ENCODE results near the gene CSMD2.

The CSMD2 gene

DNA sequence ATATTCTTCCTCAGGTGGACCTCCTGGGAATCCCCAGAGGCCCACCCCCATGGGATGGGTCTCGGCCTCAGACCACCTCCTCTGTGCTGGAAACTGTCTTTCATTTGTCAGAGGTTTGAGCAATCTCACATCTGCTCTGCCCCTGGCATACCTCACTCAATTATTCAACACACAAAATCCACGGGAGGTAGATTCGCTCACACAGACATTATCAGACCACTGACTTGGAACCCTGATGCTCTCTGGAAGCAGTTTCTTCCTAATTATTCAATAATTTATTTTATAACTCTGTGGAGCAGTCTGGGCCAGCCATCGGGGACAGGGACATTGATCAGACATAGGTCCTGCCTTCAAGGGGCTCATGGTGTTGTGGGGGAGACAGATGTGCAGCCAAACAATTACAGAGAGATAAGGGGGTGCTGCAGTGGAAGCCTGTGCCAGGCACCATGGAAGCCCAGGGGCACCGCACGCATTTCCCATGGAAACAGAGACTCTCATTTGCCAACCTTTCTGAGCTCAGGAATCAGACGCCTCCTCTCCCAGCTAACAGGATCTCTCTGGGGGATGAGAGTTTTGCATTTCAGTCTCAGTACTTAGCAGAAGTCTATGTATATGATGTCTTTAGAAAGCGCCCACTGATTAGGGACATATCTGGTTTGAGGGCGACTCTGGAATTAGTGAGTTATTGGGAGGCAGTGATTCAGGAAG is 204.7 kb downstream of the CSMD2 start:
- FAIRE-seq = no peak

DNA sequence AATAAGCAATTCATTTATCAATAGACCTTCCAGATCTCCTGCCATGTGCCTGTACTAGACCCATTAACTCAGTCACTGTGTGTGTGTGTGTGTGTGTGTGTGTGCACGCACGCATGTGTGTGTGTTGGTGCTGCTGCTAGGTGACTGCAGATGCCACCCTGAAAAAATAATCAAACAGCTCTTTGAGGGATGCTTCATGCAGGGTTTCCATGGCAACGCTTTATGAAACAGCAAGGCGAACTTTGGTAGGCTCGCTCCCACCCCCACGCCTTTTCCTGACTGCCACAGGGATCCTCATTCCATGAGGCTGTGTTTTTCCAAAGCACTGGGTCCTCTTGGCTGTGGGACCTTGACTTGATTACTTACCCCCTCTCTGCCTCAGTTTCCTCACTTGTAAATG is 207.2 kb downstream of the CSMD2 start:
- no peak for FAIRE-seq

DNA sequence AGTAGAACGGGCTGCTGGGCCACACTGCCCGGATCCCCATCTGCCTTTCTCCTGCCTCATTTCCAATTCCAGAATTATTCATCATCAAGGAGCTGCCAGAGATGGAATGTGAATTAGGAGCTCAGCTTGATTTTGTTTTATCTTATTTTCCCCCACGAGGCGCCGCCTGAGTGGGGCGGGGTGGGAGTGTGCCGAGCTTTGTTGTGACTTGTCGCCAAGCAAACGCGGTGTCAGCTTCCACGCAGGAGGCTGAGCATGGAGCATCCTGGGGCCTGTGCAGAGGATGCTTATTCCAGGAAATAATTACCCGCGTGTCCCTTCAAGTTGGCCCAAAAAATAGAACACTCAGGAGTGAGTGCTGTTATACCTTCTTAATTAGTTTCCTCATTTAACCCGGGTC is 209.9 kb downstream of the CSMD2 start:
- no peak for FAIRE-seq

DNA sequence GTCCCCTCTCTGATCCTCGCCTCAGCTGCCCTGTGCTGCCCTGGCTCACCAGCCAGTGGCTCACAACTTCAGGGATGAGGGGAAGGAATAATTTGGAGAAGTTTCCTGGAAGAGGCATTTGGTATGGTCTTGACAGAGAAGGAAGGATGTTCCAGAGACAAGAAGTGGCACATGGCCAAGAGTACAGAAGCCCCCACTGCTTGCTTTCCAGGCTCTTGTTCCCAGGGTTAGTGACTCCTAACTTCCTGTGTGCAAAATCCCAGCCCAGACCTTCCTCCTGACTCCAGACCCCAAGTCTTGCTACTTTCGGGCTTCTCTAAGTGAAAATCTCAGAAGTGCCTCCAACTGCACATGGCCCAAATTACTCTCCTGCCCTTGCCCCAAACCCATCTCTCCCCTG is 215.5 kb downstream of the CSMD2 start:
- no peak for FAIRE-seq

DNA sequence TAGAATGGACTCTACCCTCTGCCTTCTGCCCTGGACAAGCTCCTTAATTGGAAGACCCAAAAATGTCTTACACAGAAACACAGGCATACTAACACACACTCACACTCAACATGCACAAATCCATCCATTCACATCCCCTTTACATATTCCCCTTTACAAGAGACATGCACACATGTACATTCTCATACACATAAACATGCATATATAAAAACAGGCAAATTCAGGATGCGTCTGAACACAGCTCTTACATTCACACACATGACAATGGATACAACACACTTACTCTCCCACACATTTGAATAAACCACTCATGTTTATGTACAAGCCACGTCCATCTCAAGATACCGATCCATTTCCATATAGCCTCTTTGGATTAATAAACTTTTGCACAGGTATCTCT is 216.7 kb downstream of the CSMD2 start:
- no peak for FAIRE-seq

DNA sequence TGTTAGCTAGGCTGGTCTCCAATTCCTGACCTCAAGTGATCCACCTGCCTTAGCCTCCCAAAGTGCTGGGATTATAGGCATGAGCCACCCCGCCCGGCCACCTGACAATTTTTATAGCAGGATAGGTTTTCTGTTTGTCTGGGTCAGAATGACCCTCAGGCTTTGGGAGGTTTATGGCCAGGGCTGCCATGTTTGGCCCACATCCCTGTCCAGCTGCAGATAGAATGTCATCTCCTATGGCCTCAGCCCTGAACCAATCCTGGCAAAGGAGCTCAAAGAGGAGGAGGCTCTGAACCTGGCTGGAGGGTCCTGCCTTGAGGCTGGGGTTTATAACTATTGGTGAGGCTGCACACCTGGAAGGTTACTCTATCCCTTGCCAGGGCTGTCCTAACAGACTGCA is 218.2 kb downstream of the CSMD2 start:
- FAIRE-seq = no peak

DNA sequence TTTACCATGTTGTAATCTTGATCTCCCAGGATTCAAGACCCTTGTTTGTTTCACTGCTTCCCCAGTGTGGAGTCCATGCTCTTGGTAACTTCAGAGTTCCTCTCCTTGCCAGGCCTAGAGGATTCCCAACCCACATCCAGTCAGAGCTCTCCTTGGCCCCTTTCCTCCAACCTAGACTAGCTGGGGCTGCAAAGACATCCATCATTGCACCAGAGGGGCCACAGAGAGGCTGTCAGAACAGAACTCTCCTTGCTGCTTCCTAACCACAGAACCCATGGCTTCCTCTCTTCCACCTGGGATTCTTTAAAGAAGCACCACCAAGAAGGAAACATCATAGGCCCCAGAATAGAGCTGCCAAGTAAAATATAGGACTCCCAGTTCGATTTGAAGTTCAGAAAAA is 220.2 kb downstream of the CSMD2 start:
- no peak for FAIRE-seq

DNA sequence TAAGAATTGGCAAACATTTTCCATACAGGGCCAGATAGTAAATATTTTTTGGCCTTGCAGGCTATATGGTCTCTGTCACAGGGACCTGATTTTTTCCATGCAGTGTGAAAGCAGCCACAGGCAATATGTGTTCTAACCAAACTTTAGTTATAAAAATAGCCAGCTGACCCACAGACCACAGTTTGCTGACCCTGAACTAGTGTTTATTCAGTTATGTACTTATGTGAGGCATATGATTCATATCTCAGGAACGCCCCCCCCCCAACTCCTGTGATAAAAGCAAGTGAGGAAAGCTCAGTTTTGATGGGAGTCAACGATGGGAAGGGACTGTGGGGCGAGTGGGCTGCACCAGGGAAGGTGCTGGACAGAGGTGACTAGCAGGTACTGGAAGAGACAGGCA is 221.1 kb downstream of the CSMD2 start:
- FAIRE-seq = no peak

DNA sequence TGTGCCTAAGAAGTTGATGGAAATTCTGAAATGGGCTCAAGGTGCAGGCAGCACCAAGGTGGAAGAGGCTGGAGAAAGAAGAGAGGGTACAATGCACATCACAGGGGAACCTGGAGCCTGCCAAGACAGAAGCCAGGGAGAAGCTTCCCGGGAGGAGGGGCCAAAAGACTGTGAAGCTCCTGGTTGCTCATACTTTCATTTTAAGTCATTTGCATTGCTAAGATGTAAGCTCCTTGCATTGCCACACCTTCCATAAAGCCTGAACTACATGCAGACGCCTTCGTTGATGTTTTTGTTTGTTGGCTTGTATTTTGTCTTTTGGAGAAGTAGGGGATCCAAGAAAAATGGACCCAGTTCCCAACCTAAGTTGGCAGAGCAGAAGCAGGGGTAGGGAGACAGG is 232.2 kb downstream of the CSMD2 start:
- no peak for FAIRE-seq

DNA sequence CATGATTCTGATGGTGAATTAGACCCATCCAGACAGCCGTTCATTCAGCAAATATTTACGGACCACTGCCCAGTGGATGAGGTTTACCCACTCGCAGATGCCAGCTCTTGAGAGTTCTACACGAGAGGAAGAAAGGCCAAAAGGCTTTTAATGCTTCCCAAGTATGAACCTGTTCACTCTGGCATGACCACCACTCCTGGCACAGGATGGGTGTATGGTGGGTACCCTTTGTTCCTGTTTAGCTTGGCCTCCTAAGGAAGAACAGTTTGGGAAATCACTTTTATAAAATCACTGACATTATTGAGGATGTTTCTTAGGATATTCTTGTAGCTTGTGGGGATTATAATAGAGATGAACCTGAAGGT is 233.9 kb downstream of the CSMD2 start:
- no peak for FAIRE-seq

DNA sequence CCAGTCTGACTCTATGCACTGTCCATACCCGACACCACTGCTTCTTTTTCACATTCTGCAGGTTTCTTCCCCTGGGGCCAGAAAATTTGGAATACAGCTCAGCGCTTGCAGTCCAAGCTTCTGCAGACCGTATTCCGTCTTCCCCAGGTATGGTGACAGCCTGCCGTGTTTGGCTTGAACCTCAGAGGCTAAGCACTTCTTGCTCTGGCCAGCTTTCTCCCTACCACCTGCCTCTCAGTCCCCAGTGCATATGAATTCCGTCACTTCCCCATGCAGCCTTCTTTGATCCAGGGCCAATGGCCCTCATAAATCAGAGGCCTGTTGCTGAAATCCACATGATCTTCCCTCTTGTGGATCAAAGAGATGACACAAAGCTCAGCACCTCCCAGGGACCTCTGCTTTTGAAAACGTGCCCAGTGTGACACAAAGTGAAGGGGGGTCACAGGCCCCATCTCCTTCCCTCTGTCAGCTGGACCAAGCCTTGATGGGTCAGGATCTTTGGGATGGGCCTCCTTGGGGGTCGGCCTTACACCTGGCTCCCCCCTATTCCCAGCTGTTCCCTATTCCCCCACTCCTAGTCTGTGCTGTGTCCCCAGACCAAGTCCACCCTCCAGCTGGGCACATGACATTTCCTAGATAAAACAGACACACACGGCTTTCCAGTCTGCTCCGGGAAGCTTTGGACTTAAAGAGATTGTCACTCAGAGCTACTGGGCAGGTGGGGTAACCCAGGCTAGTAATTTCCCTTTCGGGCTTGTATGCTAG is 234.5 kb downstream of the CSMD2 start:
- no peak for FAIRE-seq

DNA sequence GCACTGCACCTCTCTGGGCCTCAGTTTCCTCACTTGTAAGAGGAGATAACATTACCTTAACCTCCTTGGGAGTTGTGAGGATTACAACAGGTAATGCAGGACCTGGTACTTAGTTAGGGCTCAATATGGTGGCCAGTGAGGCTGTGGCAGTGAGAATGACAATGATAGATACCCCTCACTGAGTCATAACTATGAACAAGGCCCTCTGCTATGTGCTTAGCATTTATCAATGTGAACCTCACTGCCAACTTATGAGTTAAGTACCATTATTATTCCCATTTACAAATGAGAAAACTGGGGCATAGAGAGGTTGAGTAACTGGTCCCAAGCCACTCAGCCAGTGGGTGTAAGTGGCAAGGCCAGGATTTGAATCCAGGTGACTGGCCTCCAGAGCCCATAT is 236.8 kb downstream of the CSMD2 start:
- FAIRE-seq = no peak

DNA sequence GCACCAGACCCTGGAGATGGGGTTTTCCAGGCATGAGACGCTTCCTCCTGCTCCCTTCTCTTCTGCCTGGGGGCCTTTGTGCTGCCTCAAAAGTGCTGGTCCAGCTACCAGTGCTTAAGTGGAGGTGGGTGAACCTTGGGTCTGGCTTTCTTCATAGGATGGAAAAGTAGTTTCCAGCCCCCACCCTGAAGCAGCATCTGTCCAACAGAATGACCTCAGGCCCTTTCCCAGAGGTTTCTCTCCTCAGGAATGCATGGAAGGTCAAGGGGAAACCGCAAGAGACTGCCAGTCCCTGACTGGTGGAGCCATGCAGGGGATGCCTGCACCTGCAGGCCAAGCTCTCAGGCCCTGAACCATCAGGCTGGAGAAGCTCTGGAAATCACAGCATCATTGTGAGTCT is 237.3 kb downstream of the CSMD2 start:
- FAIRE-seq = no peak

DNA sequence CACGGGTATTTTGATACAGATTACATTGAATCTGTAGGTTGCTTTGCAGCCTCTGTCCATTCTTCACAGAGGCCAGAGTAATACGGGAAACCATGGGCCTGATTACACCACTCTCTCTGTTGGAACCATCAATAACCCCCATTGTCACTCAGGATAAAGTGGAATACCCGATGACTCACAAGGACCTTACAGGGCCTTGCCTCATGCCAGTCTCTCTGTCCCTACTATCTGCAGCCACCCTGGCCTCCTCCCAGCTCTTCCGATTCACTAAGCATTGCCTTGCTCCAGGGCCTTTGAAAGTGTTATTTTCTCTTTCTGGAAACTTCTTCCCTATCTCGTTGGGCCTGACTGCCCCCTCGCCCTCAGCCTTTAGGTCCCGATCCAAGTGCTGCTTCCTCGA is 239.4 kb downstream of the CSMD2 start:
- FAIRE-seq = no peak

DNA sequence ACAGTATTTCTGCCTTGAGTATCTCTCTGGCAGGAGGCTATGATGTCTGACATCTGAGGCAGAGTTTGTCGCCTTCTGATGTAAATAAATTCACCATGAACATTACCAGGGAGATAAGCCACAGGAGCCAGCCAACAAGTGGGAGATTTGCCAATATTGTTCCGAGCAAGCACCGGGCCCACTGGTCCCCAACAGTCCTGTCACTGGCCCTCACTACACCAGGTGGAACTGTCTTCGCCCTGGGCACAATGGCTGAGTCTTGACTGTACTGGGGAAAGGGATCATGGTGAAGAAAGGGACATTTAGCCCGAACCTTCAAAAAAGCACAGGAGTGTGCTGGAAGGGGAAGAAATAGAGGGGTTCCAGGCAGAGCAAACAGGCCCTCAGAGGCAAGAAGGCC is 243.7 kb downstream of the CSMD2 start:
- FAIRE-seq = no peak

DNA sequence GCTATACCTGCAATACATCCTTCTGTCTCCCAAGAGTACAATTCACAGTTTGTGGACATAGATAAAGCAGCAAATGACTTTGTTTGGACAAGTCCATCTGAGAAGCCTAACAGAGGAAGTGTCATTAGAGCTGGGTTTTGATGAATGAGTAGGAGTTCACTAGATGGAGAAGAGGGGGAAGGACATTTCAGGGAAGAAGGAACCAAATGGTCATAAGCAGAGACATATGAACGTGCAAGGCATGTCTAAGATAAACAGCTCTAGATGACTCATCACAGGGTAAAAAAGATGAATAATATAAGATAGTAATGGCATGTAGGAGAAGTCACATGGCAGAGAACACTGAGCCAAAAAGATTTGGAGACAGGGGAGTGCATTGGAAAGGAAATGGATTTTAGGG is 246.7 kb downstream of the CSMD2 start:
- no peak for FAIRE-seq

DNA sequence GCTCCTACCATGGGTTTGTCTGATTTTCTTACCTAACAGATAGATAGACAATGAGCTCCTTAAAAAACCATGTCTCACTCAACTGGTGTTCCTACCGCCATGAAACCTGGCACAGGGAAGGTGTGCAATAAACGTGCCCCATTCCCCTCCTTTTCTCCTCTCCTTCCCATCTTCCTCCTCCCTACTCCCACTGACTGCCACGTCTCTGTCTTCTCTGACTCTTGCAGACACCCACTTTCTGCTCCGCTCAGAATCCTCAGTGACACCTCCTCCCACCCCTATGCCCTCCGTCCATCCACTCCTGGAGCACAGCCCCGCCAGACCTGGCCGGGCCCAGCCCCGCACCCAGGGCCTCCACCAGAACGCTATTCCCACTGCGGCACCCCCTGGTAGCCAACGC is 248.2 kb downstream of the CSMD2 start:
- no peak for FAIRE-seq

DNA sequence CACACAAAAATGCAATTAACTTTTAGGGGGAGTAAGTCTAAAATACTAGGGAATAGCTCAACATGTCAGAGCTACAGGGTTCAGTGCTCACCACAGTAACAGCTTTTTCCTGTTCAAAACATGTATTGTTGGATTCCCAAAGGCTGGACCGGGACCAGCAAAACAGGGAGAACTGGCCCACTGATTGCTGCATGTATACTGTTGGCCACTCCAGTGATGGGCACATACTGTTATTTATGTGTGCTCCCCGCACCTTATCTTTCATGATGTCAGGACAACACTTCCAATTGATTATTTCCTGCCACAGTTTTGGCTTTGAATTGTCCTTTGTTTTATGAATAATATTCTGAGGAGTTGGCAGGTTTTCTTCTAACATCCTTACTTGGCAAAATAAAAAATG is 250.5 kb downstream of the CSMD2 start:
- no peak for FAIRE-seq

DNA sequence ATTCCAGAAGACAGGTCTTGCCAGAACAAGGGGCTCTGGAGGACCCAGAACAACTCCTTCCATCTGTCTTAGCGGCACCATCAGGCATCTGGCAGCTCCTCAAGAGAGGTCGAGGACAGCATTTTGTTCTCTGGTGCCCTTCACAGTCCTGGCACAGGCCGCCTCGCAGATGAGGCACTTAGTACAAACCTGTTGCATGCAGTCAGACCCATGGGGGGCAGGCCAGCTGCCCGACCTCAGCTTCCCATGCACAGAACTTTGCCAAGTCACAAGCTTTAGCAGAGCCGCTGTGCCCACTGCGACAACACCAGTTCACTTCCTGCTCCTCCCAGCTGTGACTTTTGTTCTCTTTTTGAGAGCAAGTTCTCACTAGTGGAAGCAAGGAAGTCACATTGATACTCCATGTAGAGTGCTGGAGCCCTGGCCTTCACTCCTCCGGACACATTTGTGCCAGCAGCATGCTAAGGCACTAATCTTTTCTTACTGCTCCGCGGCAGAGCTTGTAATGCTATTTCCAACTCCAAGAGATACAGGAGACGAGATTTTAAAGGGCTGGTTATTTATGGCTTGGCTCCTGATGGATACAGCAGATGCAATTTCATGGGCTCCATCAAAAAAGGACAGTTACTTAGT is 256.6 kb downstream of the CSMD2 start:
- FAIRE-seq = no peak

DNA sequence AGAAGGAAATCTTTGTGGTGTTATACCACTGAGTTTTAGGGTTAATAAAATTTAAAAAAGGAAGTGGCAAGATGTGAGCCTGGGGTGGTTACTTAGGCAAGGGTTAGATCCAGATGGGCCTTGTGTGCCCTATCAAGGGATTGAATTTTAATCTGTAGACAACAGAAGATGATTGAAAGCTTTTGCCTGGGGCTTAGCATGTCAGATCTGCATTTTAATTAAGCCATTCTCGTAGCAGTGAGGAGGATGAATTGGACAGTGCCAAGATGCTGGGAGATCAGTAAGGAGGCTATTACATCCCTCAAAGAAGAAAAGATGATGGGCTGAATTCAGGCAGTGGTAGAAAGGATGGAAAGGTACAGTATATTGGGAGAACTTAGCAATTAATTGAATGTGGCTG is 258.9 kb downstream of the CSMD2 start:
- no peak for FAIRE-seq

DNA sequence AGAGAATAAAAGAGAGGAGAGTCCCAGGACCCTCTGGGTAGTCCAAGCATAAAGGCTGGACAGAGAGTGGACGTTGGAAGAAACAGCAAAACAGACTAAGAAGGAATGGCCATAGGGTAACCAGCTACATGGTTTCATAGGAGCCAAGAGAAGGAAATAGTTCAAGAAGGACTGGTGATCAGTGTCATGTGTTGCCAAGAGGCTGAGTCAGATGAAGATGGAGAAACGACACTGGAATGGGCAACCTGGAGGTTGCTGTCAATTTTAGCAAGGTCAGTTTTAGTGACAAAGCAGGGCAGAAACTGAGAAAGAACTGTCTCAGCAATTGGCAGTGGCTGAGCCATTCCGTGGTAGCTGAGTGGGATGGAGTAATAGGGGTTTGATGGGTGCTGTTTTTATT is 259.8 kb downstream of the CSMD2 start:
- no peak for FAIRE-seq

DNA sequence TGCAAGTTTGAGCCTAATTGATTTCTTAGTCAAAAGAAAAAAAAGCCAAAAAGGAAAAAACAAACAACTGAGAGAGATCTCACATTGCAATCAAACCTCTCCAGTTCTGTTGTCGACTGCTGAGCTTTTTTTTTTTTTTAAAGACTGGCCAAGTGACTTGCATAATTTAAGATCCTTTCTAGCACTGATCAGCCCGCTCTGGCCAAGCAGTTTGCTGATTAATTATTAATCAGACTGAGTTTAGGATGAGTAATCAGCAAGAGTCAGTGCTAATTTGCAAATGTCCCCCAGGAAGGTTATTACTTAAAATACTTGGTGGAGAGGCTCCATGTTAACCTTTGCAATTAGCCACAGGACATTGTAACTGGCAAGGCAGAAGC is 261.8 kb downstream of the CSMD2 start:
- FAIRE-seq = no peak

DNA sequence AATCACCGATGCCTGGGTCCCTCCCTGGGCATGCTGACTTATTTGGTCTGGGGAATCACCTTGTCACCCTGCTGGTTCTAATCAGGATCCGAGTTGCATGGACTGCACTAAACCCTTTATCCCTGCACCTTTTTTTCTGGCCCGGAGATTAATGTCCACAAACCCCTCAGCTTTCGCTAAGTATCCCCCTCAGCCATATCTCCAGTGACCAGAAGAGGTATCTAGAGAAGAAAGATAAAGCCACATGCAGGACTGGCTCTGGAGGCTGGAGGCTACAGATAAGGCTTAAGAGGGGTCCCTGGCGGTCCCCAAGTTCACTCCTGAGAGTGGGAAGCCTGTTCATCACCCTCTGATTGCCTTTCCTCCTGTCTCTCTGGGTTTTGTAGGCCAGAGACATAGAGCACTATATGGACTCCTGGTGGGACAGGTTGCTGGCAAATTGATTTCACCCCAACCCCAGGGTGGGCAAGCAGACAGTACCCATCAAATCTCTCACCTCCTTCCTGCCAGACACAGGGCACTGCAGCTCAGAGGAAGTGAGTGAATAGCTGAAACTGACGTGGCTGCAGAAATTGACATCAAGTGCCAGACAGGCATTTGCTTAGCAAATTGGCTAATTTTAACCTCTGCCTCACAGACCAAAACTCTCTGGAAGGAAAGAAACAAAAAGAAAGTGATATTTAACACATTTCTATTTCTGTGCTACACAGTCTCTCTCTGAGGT is 262.4 kb downstream of the CSMD2 start:
- no peak for FAIRE-seq

DNA sequence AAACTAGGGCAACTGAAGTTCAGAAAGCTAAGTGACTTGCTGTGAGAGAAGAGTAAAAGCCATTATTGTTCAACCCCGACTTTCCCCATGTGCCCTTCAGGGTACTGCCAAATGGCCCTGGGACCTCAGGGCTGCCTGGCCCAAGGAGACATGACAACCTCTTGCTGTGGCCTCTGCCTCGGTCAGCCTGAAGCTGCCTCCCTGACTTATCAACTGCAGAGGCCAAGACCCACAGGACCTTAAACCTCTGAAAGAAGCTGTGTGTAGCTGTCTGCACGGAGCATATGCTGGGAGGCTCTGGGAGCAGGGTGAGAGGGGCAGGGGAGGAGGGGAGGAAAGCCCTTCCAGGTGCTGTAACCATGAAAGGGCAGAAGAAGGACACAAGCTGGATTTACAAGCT is 265.3 kb downstream of the CSMD2 start:
- FAIRE-seq = no peak
